Activated T-cell treated with anti-CD3 and anti-CD28 coated beads, Interleukin-2, amount 50 U/mL, for 1 hour (primary cell): ENCODE data around the gene BPIFB4.
"Not testable (repeated sequence)": the region's sequence is repeated elsewhere in the genome, so short reads cannot be mapped to it uniquely, and the experiment has no call there.

Experiments
- DNase-seq: peaks from one replicate; pipeline ENCODE4 v3.0.0-alpha.2; 2020

The BPIFB4 gene

GRCh38 chr20:33122297-33122696 is 42.9 kb downstream of the BPIFB4 start:
- not testable (repeated sequence) for DNase-seq

DNA sequence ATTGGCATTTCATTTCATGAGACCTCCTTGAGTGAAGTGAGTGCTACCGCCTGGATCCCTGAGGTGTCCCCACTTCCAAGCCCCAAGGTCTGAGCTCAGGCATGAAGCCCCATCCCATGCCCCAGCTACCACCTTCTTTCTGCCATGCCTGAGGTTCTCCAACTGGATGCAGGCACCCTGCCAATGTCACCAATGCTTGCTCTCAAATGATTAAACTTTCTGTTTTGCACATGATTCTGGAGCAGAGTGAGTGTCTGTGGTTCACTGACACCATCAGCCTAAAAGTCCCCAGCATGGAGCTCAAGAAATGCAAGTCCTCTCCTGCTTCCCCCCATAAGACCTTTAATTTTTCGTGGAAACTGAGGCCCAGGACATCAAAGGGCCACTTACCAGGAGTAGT is 44.8 kb downstream of the BPIFB4 start:
- DNase-seq: no peak

- no peak for DNase-seq
These were observed 45.6 kb downstream of the BPIFB4 start for GRCh38 chr20:33124994-33125393.

GRCh38 chr20:33125983-33126382 is 46.5 kb downstream of the BPIFB4 start:
- DNase-seq: no peak

- DNase-seq: no peak
These were observed 48.1 kb downstream of the BPIFB4 start for GRCh38 chr20:33127422-33128097.

GRCh38 chr20:33130568-33131061 is 51.2 kb downstream of the BPIFB4 start:
- DNase-seq: no peak

- no peak for DNase-seq
These were observed 52.6 kb downstream of the BPIFB4 start for GRCh38 chr20:33131949-33132473.

DNA sequence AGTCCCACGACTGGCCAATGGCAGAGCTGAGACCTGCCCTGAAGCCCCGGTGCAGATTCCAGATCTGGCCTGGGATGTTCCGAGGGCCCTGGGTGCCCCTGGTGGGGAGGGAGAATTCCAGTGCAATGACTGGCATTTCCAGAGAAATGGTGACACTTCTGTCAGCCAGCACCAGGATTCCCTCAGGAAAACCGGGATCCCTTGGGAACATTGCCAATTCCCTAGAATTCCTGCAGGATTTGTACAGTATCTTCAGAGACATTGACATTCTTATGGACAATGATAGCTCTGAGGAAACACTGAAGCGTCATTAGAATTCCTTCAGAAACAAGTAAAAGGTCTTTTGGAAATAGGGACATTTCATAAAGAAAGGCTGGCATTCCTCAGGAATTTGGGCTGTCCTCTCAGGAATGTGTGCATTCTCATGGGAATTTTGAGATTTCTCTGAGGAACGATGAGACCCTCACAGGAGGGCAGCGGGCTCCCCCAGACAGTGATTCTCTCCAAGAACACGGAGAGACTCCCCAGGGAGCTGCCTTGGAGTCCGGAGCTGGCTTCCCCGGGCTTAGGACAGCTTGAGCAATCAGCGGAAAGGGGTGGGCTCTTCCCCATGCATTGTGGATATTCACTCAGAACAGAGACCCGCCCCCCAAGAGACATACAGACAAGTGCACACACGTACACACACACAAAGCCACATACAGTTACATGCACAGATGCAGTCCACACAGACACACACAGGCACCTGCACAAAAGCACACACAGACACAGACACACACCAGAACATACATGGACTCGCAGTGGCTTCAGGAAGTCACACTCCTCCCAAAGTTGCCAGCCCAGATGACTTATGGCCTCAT is 53.3 kb downstream of the BPIFB4 start:
- DNase-seq: no peak

GRCh38 chr20:33133373-33133941 is 54.0 kb downstream of the BPIFB4 start:
- no peak for DNase-seq

GRCh38 chr20:33137195-33137594 is 57.8 kb downstream of the BPIFB4 start:
- DNase-seq: no peak

DNA sequence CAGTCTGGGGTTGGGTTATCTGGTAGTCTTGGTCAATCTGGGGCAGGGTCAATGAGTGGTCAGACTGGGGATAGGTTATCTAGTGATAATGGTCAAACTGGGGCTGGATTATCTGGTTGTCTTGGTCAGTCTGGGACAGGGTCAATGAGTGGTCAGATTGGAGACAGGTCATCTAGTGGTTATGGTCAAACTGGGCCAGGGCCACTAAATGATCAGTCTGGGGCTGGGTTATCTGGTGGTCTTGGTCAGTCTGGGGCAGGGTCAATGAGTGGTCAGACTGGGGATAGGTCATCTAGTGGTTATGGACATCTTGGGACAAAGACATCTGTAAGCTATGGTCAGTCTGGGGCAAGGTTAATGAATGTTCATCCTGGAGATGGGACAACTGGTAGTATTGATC is 60.0 kb downstream of the BPIFB4 start:
- no peak for DNase-seq

DNA sequence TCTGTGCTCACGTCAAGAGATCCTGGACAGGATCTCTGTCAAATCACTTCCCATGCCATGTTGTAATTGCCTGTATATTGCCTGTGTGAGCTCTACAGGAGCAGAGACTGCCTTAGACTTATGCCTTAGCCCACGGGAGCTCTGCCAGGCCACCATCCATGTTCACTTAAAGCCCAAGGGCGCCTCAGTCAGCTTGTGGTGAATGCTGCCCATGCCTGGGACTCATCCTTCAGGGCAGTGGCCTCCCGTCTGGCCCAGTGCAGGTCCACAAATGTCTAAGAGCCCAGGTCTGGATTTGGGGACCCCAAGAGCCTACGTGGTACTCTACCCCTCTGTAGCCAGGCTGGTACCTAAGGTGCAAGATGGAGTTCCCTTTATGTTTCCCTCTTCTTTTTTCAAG is 66.1 kb downstream of the BPIFB4 start:
- DNase-seq: no peak

DNA sequence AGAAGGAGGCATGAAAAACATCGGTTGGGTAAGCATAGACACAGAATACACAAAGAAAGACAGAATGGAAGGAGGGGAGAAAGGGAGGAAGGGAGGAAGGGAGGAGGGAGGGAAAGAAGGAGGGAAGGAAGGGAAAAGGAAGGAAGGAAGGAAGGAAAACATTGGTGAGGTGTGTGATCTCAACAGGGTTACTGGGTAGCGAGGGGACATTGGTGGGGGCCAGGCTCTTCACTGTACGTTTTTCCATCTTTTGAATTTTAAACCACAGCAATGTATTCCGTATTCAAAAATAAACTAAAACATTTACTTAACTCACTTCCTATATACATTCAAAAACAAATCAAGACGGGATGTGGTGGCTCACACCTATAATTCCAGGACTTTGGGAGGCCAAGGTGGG is 67.9 kb downstream of the BPIFB4 start:
- no peak for DNase-seq

DNA sequence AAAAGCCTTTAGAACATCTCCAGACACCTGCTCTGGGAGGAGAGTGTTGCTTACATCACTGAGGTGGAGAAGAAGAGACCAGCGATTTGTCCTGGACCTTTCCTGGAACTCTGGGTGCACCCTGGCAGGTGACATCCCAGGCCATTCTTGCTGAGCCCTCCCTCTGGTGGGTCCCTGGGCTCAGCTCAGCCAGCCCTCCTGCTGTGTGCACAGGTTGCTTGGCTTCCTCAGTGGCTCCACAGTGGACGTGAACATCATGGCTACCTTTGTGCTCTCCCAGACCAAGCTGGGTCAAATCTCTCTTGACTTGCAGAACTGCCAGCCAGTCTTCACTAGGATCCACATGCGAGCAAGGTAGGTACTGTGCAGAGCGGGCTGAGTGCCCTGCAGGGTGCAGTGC is 68.6 kb downstream of the BPIFB4 start:
- no peak for DNase-seq

DNA sequence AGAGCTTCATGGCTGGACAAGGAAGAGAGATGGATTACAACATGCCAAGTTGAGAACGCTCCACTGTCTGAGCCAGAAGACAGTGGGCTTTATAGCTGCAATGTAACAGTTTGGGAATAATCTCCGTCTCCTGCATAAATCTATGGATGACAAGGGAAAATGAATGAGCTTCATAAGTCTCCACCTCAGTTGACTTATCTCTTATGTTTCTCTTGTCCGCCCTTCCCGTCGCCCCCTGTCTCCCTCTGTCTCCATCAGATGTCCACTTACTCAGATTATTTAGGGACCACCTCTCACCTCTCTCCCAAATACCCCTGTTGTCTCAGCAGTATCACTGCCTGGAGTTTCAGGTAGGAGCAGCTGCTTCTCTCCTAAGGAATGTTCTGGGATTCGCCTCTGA is 74.8 kb downstream of the BPIFB4 start:
- no peak for DNase-seq

- DNase-seq: no peak
These were observed 79.4 kb downstream of the BPIFB4 start for GRCh38 chr20:33158637-33159385.

DNA sequence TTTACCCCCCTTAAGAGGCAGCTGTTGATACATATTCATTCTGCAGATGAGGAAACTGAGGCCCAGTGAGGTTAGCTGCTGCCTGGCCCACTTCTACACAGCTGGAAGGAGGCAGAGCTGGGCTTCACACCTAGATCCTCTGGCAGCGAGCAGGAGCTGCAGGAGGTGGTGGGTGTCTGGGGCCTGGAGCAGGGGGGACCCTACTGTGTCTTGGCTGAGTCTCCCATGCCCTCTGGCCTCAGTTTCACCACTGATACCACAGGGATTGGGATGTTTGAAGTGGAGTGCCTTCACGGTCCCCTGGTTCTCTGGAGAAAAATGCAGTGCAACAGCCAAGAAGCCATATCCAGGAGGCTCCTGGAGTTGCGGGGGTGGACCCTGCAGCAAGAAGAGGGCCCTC is 80.3 kb downstream of the BPIFB4 start:
- no peak for DNase-seq

DNA sequence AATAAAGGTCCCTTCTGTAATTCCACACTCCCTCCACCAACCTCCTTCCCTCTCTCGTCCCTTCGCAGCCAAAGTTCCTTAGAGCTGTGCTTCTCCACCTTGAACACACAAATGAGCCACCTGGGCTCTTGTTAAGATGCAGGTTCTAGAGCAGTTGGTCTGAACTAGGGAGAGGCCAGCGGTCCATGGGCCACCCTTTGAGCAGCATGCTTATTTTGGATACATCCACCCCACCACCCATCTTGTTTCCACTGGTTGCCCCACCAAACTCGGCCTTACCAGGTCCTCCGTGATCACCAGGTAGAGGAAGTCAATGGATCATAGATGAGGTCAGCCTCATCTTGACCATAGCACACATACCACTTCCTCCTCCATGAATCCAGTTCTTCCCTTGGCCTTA is 81.2 kb downstream of the BPIFB4 start:
- DNase-seq: no peak
